Measurements from ENCODE around the gene KERA. TPM values are rescaled to one million over a fixed set of nuclear protein-coding genes. Genes with fewer than 3 reads are reported as not detected.

Gene KERA
- total and polyA plus RNA-seq, 2 experiments from 2014 or later = not detected

- Histone ChIP-seq H3K27me3 (ENCODE audit: insufficient read depth) (no peaks in the 10 kb centered on the region), H4K20me1 (replicated peaks; ENCODE audit: insufficient read depth) (no peaks in the 10 kb centered on the region), H3K4me3 (no peak overlapping the region), H3K36me3 (ENCODE audit: insufficient read depth) (no peaks in the 10 kb centered on the region), H3K27ac (ENCODE audit: low read depth) (no peak overlapping the region), H3K79me2 (replicated peaks; ENCODE audit: insufficient read depth) (no peaks in the 10 kb centered on the region), H3K9me2 (ENCODE audit: insufficient read depth) (no peaks in the 10 kb centered on the region), H3K4me2 (no peak overlapping the region), H3F3A (replicated peaks; ENCODE audit: low read depth) (no peaks in the 10 kb centered on the region), H3K4me1 (ENCODE audit: insufficient read depth) (peaks cover 3% of the 10 kb centered on the region; the same call in 1 of the 2 replicates), H2AFZ (no peak overlapping the region)
- no peak overlapping the region for H3K4me3 Mint-ChIP-seq
- ATAC-seq (no peak), DNase-seq (ENCODE audit: low spot score) (no peak)
- TF ChIP-seq POLR2AphosphoS5 (IDR thresholded peaks at IDR 0.05; ENCODE audit: low read depth) (no peak), ETS1 (IDR thresholded peaks at IDR 0.05) (no peak)
- H3K36me3 Mint-ChIP-seq (ENCODE audit: low read depth) = no peaks in the 10 kb centered on the region
- H3K27ac Mint-ChIP-seq = no peak overlapping the region
- peaks cover 5% of the 10 kb centered on the region for H3K4me1 Mint-ChIP-seq
- H3K9me3 Mint-ChIP-seq = no peaks in the 10 kb centered on the region
- no peaks in the 10 kb centered on the region for H3K27me3 Mint-ChIP-seq (ENCODE audit: insufficient read depth, low read depth, poor library complexity)
These were observed 15.6 kb upstream of the KERA start for GRCh38 chr12:91073426-91073825.

- H3K4me1 ChIP-seq (ENCODE audit: insufficient read depth) = no peaks in the 10 kb centered on the region; the same call in 1 of the 2 replicates
- H3K79me2 ChIP-seq (replicated peaks; ENCODE audit: insufficient read depth) = no peaks in the 10 kb centered on the region
- H4K20me1 ChIP-seq (replicated peaks; ENCODE audit: insufficient read depth) = no peaks in the 10 kb centered on the region
- no peaks in the 10 kb centered on the region for H3K36me3 ChIP-seq (ENCODE audit: insufficient read depth)
- DNase-seq (ENCODE audit: low spot score) (no peak), ATAC-seq (no peak)
- H3K27me3 ChIP-seq (ENCODE audit: insufficient read depth) = no peaks in the 10 kb centered on the region
- no peaks in the 10 kb centered on the region for H3F3A ChIP-seq (replicated peaks; ENCODE audit: low read depth)
- no peaks in the 10 kb centered on the region for H3K27me3 Mint-ChIP-seq (ENCODE audit: insufficient read depth, low read depth, poor library complexity)
- H3K4me3 ChIP-seq = no peak overlapping the region
- no peaks in the 10 kb centered on the region for H3K9me2 ChIP-seq (ENCODE audit: insufficient read depth)
- H3K36me3 Mint-ChIP-seq (ENCODE audit: low read depth) = no peaks in the 10 kb centered on the region
- TF ChIP-seq ZNF114 (CRISPR knock-in tag; IDR thresholded peaks at IDR 0.05) = no peak
- no peak for TF ChIP-seq NANOG (IDR thresholded peaks at IDR 0.05; ENCODE audit: borderline replicate concordance)
- no peak overlapping the region for H2AFZ ChIP-seq
- no peak overlapping the region for H3K4me2 ChIP-seq
- no peak overlapping the region for H3K27ac ChIP-seq (ENCODE audit: low read depth)
- no peaks in the 10 kb centered on the region for H3K4me1 Mint-ChIP-seq
- no peaks in the 10 kb centered on the region for H3K9me3 Mint-ChIP-seq
- no peak overlapping the region for H3K27ac Mint-ChIP-seq
- H3K4me3 Mint-ChIP-seq = no peak overlapping the region
These were observed 15.1 kb upstream of the KERA start for GRCh38 chr12:91072931-91073330.

GRCh38 chr12:91070936-91071335, 13.1 kb upstream of the KERA start:
- H3K27me3 Mint-ChIP-seq (ENCODE audit: insufficient read depth, low read depth, poor library complexity) = no peaks in the 10 kb centered on the region
- Histone ChIP-seq H3K27me3 (ENCODE audit: insufficient read depth) (no peaks in the 10 kb centered on the region), H3K27ac (ENCODE audit: low read depth) (no peak overlapping the region), H3K79me2 (replicated peaks; ENCODE audit: insufficient read depth) (no peaks in the 10 kb centered on the region), H3K36me3 (ENCODE audit: insufficient read depth) (no peaks in the 10 kb centered on the region), H2AFZ (no peak overlapping the region), H3K4me1 (ENCODE audit: insufficient read depth) (no peaks in the 10 kb centered on the region), H4K20me1 (replicated peaks; ENCODE audit: insufficient read depth) (no peaks in the 10 kb centered on the region), H3K9me2 (ENCODE audit: insufficient read depth) (no peaks in the 10 kb centered on the region), H3K4me2 (no peak overlapping the region), H3K4me3 (no peak overlapping the region), H3F3A (replicated peaks; ENCODE audit: low read depth) (no peaks in the 10 kb centered on the region)
- H3K4me3 Mint-ChIP-seq = no peak overlapping the region
- ATAC-seq (no peak), DNase-seq (ENCODE audit: low spot score) (no peak)
- no peaks in the 10 kb centered on the region for H3K36me3 Mint-ChIP-seq (ENCODE audit: low read depth)
- H3K4me1 Mint-ChIP-seq = no peaks in the 10 kb centered on the region
- no peak overlapping the region for H3K27ac Mint-ChIP-seq
- H3K9me3 Mint-ChIP-seq = no peaks in the 10 kb centered on the region
- TF ChIP-seq CTCF (conservative IDR thresholded peaks at IDR 0.05; ENCODE audit: low read depth in 2 of 2) = no peak
- no peak for TF ChIP-seq POLR2AphosphoS5 (IDR thresholded peaks at IDR 0.05; ENCODE audit: low read depth)
- no peak for TF ChIP-seq JUNB (IDR thresholded peaks at IDR 0.05; ENCODE audit: unreplicated experiment)
- no peak for TF ChIP-seq ETS1 (IDR thresholded peaks at IDR 0.05)
- no peak for TF ChIP-seq ZNF462 (CRISPR knock-in tag; IDR thresholded peaks at IDR 0.05)
